NT2/D1 (cell line): Measurements from ENCODE around the gene TXLNA.
"Not testable (repeated sequence)": the region's sequence is repeated elsewhere in the genome, so short reads cannot be mapped to it uniquely, and the experiment has no call there.

Experiments used
- DNase-seq: peaks from one replicate; pipeline ENCODE4 v3.0.0-alpha.2; 2011; ENCODE audit warnings: low read depth, low spot score
- H3K27me3 ChIP-seq: 2 replicates; pipeline ENCODE4 v1.6.0; 2011; ENCODE audit warnings: mild to moderate bottlenecking; ENCODE audit not compliant: insufficient read length, insufficient read depth
- H3K36me3 ChIP-seq: 2 replicates; pipeline ENCODE4 v1.6.1; 2011; ENCODE audit warnings: mild to moderate bottlenecking, low read length, mixed read lengths; ENCODE audit not compliant: insufficient read depth, insufficient read length
- H3K4me1 ChIP-seq: 2 replicates; pipeline ENCODE4 v1.5.1; 2011; ENCODE audit not compliant: insufficient read depth, insufficient read length
- H3K4me3 ChIP-seq: 2 replicates; pipeline ENCODE4 v1.5.1; 2011; ENCODE audit warnings: low read depth; ENCODE audit not compliant: insufficient read length
- H3K9ac ChIP-seq: 2 replicates; pipeline ENCODE4 v1.6.0; 2011; ENCODE audit warnings: low read depth; ENCODE audit not compliant: insufficient read length
- H3K9me3 ChIP-seq: 2 replicates; pipeline ENCODE4 v1.5.1; 2011; ENCODE audit warnings: mild to moderate bottlenecking, low read length; ENCODE audit not compliant: insufficient read depth
- SUZ12 ChIP-seq: IDR thresholded peaks from 2 replicates; pipeline ENCODE4 v1.6.1; 2011; ENCODE audit not compliant: insufficient read length, insufficient read depth; ENCODE audit errors: extremely low read depth
- YY1 ChIP-seq: IDR thresholded peaks from 2 replicates; pipeline ENCODE4 v1.6.1; 2011; ENCODE audit not compliant: insufficient read length, insufficient read depth
- ZNF274 ChIP-seq: IDR thresholded peaks from 2 replicates; pipeline ENCODE4 v1.6.1; 2011; ENCODE audit warnings: mild to moderate bottlenecking, low read depth, low read length

TXLNA gene

DNA sequence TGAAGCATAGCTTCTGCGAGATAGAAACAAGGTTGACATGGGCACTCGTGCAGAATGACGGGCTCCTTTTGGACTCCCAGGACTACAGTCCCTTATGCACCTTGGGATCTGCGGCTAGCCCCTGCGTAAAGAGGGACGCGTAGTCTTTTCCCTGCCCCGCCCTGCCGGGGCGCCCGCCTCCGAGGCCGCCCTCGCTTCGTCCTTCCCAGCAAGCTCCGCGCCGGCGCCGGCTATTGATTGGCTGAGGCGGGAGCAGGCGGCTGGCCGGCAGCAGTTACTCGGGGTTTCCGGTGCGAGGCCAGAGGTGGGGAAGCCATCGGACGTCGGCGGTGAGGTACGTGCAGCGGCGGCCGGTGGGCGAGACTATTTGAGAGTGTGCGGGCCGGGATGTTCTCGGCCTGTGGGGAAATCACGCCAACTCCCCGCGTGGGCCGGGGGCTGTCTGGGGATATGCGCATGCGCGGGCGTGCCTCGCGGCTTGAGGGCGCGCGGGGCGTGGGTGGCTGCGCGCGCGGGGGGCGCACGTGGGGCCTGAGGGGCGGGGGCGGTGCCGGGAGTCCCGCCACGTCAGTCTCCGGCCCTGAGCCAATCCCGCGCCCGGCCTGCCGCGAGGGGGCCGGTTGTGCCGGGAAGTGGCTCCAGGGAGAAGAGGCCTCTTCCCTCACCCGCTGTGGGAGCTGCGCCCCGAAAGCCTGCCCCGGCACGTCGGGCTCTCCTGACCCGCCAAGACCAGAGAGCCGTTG, at the start of gene TXLNA:
TSS of gene TXLNA (plus strand) at position 233 of the 743 bp plus-strand sequence. CDS start 671 bp downstream, outside the sequence.
- peak; percentile 94 for DNase-seq
- H3K36me3 ChIP-seq = peaks cover 60% of the 10 kb centered on the region
- peak within 1 kb of the TSS; percentile 90 for H3K9ac ChIP-seq
- peaks cover 15% of the 10 kb centered on the region for H3K4me1 ChIP-seq
- H3K4me3 ChIP-seq = peak within 1 kb of the TSS; percentile 75
- H3K9me3 ChIP-seq = no peaks in the 10 kb centered on the region
- H3K27me3 ChIP-seq = no peaks in the 10 kb centered on the region
- TF ChIP-seq SUZ12 (no peak), YY1 (peak; percentile 30)

DNA sequence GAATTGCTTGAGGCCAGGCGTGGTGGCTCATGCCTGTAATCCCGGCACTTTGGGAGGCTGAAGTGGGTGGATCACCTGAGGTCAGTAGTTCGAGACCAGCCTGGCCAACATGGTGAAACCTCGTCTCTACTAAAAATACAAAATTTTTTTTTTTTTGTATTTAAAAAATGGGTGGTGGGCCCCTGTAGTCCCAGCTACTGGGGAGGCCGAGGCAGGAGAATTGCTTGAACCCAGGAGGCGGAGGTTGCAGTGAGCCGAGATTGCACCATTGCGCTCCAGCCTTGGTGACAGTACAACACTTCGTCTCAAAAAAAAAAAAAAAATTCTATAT, 45.6 kb upstream of the TXLNA start:
- not testable (repeated sequence) for H3K4me1 ChIP-seq, H3K9ac ChIP-seq, H3K9me3 ChIP-seq, DNase-seq, H3K27me3 ChIP-seq, H3K4me3 ChIP-seq
- peaks cover 35% of the 10 kb centered on the region for H3K36me3 ChIP-seq

DNA sequence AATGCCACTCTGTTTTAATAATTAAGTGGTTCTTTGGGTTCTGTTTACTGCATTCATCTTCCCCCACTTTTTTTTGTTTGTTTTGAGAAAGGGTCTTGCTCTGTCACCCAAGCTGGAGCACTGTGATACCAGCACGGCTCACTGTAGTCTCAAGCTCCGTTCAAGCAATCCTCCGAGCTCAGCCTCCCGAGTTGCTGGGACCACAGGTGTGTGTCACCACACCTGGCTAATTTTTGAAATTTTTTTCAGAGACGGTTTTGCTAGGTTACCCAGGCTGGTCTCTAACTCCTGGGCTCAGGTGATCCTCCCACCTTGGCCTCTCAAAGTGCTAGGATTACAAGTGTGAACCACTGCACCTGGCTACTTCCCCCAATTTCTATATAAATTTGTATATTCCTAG, 42.4 kb upstream of the TXLNA start:
- H3K27me3 ChIP-seq = no peaks in the 10 kb centered on the region
- peaks cover 18% of the 10 kb centered on the region for H3K36me3 ChIP-seq
- no peak for DNase-seq
- TF ChIP-seq ZNF274 (no peak), SUZ12 (no peak), YY1 (no peak)
- no peaks in the 10 kb centered on the region for H3K4me1 ChIP-seq
- H3K9me3 ChIP-seq = no peaks in the 10 kb centered on the region
- no peak overlapping the region for H3K4me3 ChIP-seq
- no peak overlapping the region for H3K9ac ChIP-seq

DNA sequence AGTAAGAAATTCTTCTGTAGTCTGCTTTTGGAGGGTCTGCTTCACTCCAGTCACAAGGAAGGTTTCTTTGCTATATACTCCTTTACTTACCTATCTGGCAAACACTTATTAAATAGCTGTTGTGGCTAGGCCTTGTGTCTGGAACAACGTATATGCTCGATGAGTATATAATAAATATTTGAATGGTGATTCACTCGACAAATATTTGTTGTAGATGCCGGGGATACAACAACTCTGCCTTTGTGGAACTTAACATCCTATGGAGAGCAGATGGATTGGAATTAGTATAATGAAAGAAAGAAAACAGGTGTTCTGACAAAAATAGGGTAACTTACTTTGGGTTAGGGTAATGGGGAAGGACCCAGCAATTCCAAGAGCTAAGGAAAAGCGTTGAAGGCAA, 40.5 kb upstream of the TXLNA start:
- no peak for DNase-seq
- Histone ChIP-seq H3K9me3 (no peaks in the 10 kb centered on the region), H3K27me3 (no peaks in the 10 kb centered on the region), H3K4me1 (peaks cover 2% of the 10 kb centered on the region), H3K9ac (no peak overlapping the region), H3K4me3 (no peak overlapping the region), H3K36me3 (peaks cover 18% of the 10 kb centered on the region)
- TF ChIP-seq ZNF274 (no peak), SUZ12 (no peak), YY1 (no peak)

DNA sequence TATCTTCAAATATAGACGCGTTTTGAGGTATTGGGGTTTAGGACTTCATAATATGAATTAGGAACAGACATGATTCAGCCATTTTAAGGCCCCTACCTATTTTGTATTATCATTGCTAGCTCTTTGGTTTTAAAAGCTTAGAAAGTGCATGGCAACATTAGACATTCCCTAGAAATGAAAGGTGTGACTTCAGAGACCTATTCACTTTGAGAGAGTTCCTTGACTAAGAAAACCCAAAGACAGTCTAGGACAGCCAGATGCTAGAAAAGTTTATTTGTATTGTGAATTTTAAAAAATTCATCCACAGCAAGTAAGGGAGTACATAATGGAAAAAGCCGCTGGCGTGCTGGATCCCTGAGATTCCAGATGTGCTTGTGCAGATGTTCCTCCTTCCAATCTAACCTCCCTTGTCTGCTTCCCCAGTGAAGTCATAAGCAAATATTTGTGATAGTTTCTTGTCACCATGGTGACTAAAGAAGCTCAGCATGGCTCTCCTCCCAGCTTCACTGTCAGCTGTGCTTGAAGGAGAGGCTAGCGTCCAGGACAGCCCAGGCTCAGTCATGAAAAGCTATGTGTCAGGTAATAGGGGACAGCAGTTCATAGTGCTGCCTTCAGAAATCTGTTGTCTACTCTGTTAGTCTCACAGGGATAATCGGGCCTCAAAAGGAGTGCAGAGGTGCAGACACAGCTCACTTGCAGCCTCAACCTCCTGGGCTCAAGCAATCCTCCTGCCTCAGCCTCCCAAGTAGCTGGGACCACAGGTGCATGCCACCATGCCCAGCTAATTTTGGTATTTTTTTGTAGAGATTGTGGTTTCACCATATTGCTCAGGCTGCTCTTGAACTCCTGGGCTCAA, 36.8 kb upstream of the TXLNA start:
- no peak for TF ChIP-seq YY1
- no peak for TF ChIP-seq SUZ12
- TF ChIP-seq ZNF274 = no peak
- Histone ChIP-seq H3K4me1 (peaks cover 2% of the 10 kb centered on the region), H3K9ac (no peak overlapping the region), H3K36me3 (peaks cover 7% of the 10 kb centered on the region), H3K27me3 (no peaks in the 10 kb centered on the region), H3K4me3 (no peak overlapping the region), H3K9me3 (no peaks in the 10 kb centered on the region)
- no peak for DNase-seq

DNA sequence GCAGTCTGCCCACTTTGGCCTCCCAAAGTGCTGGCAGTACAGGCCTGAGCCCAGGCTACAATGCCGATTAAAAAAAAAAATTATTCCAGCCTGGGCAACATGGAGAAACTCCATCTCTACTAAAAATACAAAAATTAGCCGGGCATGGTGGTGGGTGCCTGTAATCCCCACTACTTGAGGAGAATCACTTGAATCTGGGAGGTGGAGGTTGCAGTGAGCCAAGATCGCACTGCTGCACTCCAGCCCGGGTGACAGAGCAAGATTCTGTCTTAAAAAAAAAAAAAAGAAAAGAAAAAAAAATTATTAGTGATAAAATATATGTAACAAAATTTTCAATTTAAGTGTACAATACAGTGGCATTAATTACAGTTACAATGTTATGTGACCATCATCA, 36.2 kb upstream of the TXLNA start:
- H3K4me3 ChIP-seq, H3K9ac ChIP-seq, DNase-seq, H3K4me1 ChIP-seq, H3K36me3 ChIP-seq, H3K9me3 ChIP-seq, H3K27me3 ChIP-seq: not testable (repeated sequence)

DNA sequence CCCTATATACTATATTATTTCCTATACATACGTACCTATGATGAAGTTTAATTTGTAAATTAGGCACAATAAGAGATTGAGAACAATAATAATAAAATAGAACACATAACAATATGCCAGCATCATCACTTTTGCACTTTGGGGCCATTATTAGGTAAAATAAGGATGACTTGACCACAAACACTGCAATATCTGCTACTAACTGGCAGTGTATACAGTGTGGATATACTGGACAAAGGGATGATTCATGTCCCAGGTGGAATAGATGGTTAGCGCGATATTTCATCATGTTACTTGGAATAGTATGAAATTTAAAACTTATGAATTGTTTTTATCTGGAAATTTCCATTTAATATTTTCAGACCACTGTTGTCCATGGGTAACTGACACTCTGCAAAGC, 35.4 kb upstream of the TXLNA start:
- Histone ChIP-seq H3K9ac (no peak overlapping the region), H3K4me1 (peaks cover 2% of the 10 kb centered on the region), H3K27me3 (no peaks in the 10 kb centered on the region), H3K4me3 (no peak overlapping the region), H3K36me3 (peaks cover 10% of the 10 kb centered on the region), H3K9me3 (no peaks in the 10 kb centered on the region)
- TF ChIP-seq SUZ12 (no peak), YY1 (no peak), ZNF274 (no peak)
- no peak for DNase-seq

DNA sequence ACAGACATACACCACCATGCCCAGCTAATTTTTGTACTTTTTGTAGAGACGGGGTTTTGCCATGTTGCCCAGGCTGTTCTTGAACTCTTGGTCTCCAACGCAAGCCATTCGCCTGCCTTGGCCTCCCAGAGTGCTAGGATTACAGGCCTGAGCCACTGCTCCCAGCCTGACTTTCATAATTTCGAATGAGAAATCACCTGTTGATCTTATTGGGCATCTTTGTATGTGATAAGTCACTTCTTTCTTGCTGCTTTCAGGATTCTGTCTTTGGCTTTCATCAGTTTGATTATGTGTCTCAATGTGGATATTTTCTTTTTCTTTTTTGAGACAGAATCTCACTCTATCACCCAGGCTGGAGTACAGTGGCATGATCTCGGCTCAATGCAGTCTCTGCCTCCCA, 31.7 kb upstream of the TXLNA start:
- H3K36me3 ChIP-seq, H3K9ac ChIP-seq, H3K4me1 ChIP-seq, H3K4me3 ChIP-seq, DNase-seq, H3K27me3 ChIP-seq, H3K9me3 ChIP-seq: not testable (repeated sequence)
